ENCODE measurements around the gene NDUFAF3.
A peak's percentile ranks its signal among the peaks of the same experiment; 100 is the strongest.

Gene NDUFAF3

GRCh38 chr3:49028298-49028672, 6.4 kb downstream of the NDUFAF3 start:
- Mint-ChIP-seq H3K4me1 (peaks cover 46% of the 10 kb centered on the region), H3K4me3 (peak overlapping the region; percentile 95), H3K27me3 (ENCODE audit: low read depth, poor library complexity) (no peaks in the 10 kb centered on the region), H3K9me3 (no peaks in the 10 kb centered on the region), H3K36me3 (ENCODE audit: low read depth) (peaks cover 56% of the 10 kb centered on the region), H3K27ac (peak overlapping the region; percentile 88)
- no peak for DNase-seq
- TF ChIP-seq, protein P1, sequence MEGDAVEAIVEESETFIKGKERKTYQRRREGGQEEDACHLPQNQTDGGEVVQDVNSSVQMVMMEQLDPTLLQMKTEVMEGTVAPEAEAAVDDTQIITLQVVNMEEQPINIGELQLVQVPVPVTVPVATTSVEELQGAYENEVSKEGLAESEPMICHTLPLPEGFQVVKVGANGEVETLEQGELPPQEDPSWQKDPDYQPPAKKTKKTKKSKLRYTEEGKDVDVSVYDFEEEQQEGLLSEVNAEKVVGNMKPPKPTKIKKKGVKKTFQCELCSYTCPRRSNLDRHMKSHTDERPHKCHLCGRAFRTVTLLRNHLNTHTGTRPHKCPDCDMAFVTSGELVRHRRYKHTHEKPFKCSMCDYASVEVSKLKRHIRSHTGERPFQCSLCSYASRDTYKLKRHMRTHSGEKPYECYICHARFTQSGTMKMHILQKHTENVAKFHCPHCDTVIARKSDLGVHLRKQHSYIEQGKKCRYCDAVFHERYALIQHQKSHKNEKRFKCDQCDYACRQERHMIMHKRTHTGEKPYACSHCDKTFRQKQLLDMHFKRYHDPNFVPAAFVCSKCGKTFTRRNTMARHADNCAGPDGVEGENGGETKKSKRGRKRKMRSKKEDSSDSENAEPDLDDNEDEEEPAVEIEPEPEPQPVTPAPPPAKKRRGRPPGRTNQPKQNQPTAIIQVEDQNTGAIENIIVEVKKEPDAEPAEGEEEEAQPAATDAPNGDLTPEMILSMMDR (IDR thresholded peaks at IDR 0.05), result no peak

GRCh38 chr3:49028673-49029562, 7.0 kb downstream of the NDUFAF3 start, which contains the start of gene IMPDH2:
Gene IMPDH2, minus strand, starts transcription at chr3:49029398. Its CDS starts 48 bp downstream, at chr3:49029350.
- H3K27ac Mint-ChIP-seq, result peak within 1 kb of the TSS; percentile 96
- DNase-seq, result peak; percentile 93
- H3K9me3 Mint-ChIP-seq, result no peaks in the 10 kb centered on the region
- H3K4me1 Mint-ChIP-seq, result peaks cover 40% of the 10 kb centered on the region
- peak within 1 kb of the TSS; percentile 95 for H3K4me3 Mint-ChIP-seq
- TF ChIP-seq, protein P1 (IDR thresholded peaks at IDR 0.05), result no peak
- H3K36me3 Mint-ChIP-seq (ENCODE audit: low read depth), result peaks cover 54% of the 10 kb centered on the region
- H3K27me3 Mint-ChIP-seq (ENCODE audit: low read depth, poor library complexity), result no peaks in the 10 kb centered on the region

DNA sequence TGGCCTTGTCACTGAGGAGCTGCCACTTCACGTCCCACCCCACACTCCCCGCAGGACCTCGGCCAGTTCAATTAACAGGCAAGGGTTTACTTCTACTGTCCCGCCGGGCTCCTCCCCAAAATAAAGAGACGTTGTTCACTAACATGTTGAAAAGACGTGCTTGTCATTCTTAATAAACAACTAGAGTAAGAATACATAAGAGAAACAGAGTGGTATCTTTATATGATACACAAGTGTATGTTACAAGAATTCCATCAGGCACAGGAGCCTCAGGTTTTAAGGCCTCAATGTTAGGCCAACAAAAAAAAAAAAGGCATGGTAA, 7.6 kb downstream of the NDUFAF3 start:
- Mint-ChIP-seq H3K9me3 (no peaks in the 10 kb centered on the region), H3K27ac (peak overlapping the region; percentile 96), H3K27me3 (ENCODE audit: low read depth, poor library complexity) (no peaks in the 10 kb centered on the region), H3K4me3 (peak overlapping the region; percentile 95), H3K4me1 (peaks cover 39% of the 10 kb centered on the region), H3K36me3 (ENCODE audit: low read depth) (peaks cover 56% of the 10 kb centered on the region)
- TF ChIP-seq, protein P1 (IDR thresholded peaks at IDR 0.05), result no peak
- no peak for DNase-seq

GRCh38 chr3:49030321-49030720, 8.4 kb downstream of the NDUFAF3 start:
- no peaks in the 10 kb centered on the region for H3K27me3 Mint-ChIP-seq (ENCODE audit: low read depth, poor library complexity)
- DNase-seq, result no peak
- H3K9me3 Mint-ChIP-seq, result no peaks in the 10 kb centered on the region
- H3K4me1 Mint-ChIP-seq, result peaks cover 42% of the 10 kb centered on the region
- TF ChIP-seq, protein P1 (IDR thresholded peaks at IDR 0.05), result no peak
- peak overlapping the region; percentile 51 for H3K27ac Mint-ChIP-seq
- peaks cover 56% of the 10 kb centered on the region for H3K36me3 Mint-ChIP-seq (ENCODE audit: low read depth)
- H3K4me3 Mint-ChIP-seq, result no peak overlapping the region

DNA sequence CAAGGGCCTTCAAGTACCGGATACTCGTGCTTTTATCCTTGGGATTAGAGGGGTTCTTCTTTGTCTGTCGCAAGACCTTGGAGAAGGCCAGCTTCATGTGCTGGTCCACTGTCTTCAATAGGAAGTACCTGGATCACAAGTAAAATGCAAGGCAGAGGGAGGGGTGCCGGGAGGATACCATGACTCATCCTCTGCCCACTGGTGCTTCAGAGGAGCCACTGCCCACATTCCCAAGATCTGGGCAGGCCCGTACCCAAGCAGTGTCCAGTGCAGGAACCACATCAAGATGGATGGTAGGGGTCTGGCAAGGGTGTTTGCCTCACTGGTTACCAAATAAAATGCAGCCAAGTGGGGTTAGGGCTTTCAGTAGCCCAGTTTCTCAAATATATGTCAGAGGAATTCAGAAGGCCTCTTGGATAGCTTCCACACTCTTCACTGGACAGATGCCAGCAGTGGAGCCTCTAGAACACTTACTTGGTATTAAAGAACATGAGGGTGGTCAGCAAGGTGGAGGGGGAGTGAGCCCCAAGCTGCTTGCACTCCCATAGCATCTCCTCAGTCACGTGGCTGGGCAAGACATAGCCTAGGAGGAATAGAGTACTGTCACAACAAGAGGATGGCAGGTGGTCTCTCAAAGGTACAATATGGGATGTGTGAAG, 10.9 kb downstream of the NDUFAF3 start:
- Mint-ChIP-seq H3K4me1 (peaks cover 36% of the 10 kb centered on the region), H3K36me3 (ENCODE audit: low read depth) (peaks cover 59% of the 10 kb centered on the region), H3K27me3 (ENCODE audit: low read depth, poor library complexity) (no peaks in the 10 kb centered on the region), H3K9me3 (no peaks in the 10 kb centered on the region), H3K4me3 (no peak overlapping the region), H3K27ac (no peak overlapping the region)
- TF ChIP-seq, protein P1 (IDR thresholded peaks at IDR 0.05), result no peak
- DNase-seq, result no peak

Measured in nephron progenitor cell (in vitro differentiated cells).